ENCODE data around the gene SMPX.

DNA sequence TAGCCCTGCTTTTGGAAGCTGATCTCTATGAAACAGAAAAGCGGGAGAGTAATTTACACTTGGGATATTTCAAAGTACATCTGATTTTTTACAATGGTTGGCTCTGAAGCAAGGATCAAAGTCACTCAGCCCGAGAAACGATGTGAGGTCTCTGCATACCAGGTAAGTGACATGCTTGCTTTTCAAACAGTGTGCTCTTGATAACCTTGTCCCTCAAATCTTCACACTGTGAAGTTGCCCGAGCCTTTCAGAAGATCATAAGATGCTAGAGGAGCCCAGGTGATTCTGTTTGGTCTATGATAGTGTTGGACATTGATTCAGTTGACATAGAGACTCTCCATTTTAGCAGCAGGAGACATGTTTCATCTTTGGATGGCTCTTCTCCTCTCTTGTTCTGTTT is 52.7 kb downstream of the SMPX start:
- TF ChIP-seq, protein P1, sequence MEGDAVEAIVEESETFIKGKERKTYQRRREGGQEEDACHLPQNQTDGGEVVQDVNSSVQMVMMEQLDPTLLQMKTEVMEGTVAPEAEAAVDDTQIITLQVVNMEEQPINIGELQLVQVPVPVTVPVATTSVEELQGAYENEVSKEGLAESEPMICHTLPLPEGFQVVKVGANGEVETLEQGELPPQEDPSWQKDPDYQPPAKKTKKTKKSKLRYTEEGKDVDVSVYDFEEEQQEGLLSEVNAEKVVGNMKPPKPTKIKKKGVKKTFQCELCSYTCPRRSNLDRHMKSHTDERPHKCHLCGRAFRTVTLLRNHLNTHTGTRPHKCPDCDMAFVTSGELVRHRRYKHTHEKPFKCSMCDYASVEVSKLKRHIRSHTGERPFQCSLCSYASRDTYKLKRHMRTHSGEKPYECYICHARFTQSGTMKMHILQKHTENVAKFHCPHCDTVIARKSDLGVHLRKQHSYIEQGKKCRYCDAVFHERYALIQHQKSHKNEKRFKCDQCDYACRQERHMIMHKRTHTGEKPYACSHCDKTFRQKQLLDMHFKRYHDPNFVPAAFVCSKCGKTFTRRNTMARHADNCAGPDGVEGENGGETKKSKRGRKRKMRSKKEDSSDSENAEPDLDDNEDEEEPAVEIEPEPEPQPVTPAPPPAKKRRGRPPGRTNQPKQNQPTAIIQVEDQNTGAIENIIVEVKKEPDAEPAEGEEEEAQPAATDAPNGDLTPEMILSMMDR (IDR thresholded peaks at IDR 0.05; ENCODE audit: insufficient read depth, low read length) = no peak
- TF ChIP-seq REST (IDR thresholded peaks at IDR 0.05; ENCODE audit: insufficient replicate concordance, low read depth) = no peak

Data from HL-60 (cell line).